SK-N-SH (cell line): ENCODE results near the gene SNIP1. TPM values are rescaled to one million over a fixed set of nuclear protein-coding genes. Genes with fewer than 3 reads are reported as not detected.

Experiments
- CTCF ChIA-PET: fragments of 300-600, 350-600 bp; formaldehyde crosslinking; extraction: SDS; loops from one replicate; lab custom pipeline; 2021; lab: Yijun Ruan, JAX
- POLR2A ChIA-PET: fragments of 350-600 bp; sonication (Branson Sonifier 250); formaldehyde crosslinking; extraction: SDS; loops from one replicate; lab custom pipeline; 2020; ENCODE audit warnings: antibody characterized with exemption, inconsistent platforms; lab: Yijun Ruan, JAX
- DNase-seq: peaks from one replicate; pipeline ENCODE4 v3.0.0; 2012
- H2AFZ ChIP-seq: fragments of 200-600 bp; sonication (generic); 2 replicates; pipeline ENCODE4 v1.8.1; 2016; ENCODE audit warnings: antibody characterized with exemption, mild to moderate bottlenecking, low read depth
- H3F3A ChIP-seq: fragments of 200-600 bp; sonication (generic); replicated peaks from 2 replicates; pipeline ENCODE3; 2016; ENCODE audit warnings: antibody characterized with exemption, mild to moderate bottlenecking; ENCODE audit not compliant: insufficient read depth
- H3K27ac ChIP-seq, 2 experiments: fragments of 200-500 bp in 1 of 2; fragments of 200-600 bp in 1 of 2; sonication (Bioruptor generic) in 1 of 2; sonication (generic), shearing (Covaris generic) in 1 of 2; 2 replicates each; pipeline versions ENCODE4 v1.5.1 to v1.6.1; 2014 to 2016; ENCODE audit warnings: low read depth in 2 of 2, inconsistent platforms in 1 of 2, low read length in 1 of 2, mild to moderate bottlenecking in 1 of 2, mixed read lengths in 1 of 2
- H3K27me3 ChIP-seq: fragments of 200-600 bp; sonication (generic), shearing (Covaris generic); 2 replicates; pipeline ENCODE4 v1.6.1; 2016; ENCODE audit warnings: mixed run types; ENCODE audit not compliant: insufficient read depth
- H3K36me3 ChIP-seq, 2 experiments: fragments of 200-500 bp in 1 of 2; fragments of 200-600 bp in 1 of 2; sonication (Bioruptor generic) in 1 of 2; sonication (generic) in 1 of 2; replicated peaks in 1 of 2; 2 replicates each; pipeline versions ENCODE3 to v1.5.1; 2014 to 2016; ENCODE audit warnings: low read length in 1 of 2, mild to moderate bottlenecking in 1 of 2; ENCODE audit not compliant: insufficient read depth in 2 of 2, control insufficient read depth in 1 of 2
- H3K4me1 ChIP-seq, 2 experiments: fragments of 200-500 bp in 1 of 2; fragments of 200-600 bp in 1 of 2; sonication (Bioruptor generic) in 1 of 2; sonication (generic), shearing (Covaris generic) in 1 of 2; 2 replicates each; pipeline versions ENCODE4 v1.5.1 to v1.6.1; 2014 to 2016; ENCODE audit warnings: low read depth in 1 of 2, low read length in 1 of 2, mixed run types in 1 of 2; ENCODE audit not compliant: insufficient read depth in 2 of 2, control insufficient read depth in 1 of 2
- H3K4me2 ChIP-seq: fragments of 200-600 bp; sonication (generic), shearing (Covaris generic); 2 replicates; pipeline ENCODE4 v1.6.1; 2017; ENCODE audit warnings: mixed run types
- H3K4me3 ChIP-seq, 2 experiments: fragments of 200-500 bp in 1 of 2; fragments of 200-600 bp in 1 of 2; sonication (Bioruptor generic) in 1 of 2; sonication (generic), shearing (Covaris generic) in 1 of 2; 2 replicates each; pipeline versions ENCODE4 v1.5.1 to v1.8.1; 2014 to 2016; ENCODE audit warnings: low read depth in 2 of 2, inconsistent platforms in 1 of 2, low read length in 1 of 2, mild to moderate bottlenecking in 1 of 2, mixed read lengths in 1 of 2, moderate library complexity in 1 of 2
- H3K79me2 ChIP-seq: fragments of 200-600 bp; sonication (generic); 2 replicates; pipeline ENCODE4 v1.8.1; 2017; ENCODE audit warnings: mild to moderate bottlenecking; ENCODE audit not compliant: insufficient read depth
- H3K9ac ChIP-seq: fragments of 200-600 bp; sonication (generic); 2 replicates; pipeline ENCODE4 v1.6.1; 2017; ENCODE audit warnings: mixed run types
- H3K9me2 ChIP-seq: fragments of 200-600 bp; sonication (generic); 2 replicates; pipeline ENCODE4 v1.6.1; 2017; ENCODE audit warnings: mixed run types
- H3K9me3 ChIP-seq: fragments of 200-600 bp; sonication (generic); 2 replicates; pipeline ENCODE4 v1.6.1; 2017; ENCODE audit warnings: mixed run types, mild to moderate bottlenecking, moderate library complexity
- H4K20me1 ChIP-seq: fragments of 200-600 bp; sonication (generic); 2 replicates; pipeline ENCODE4 v1.6.1; 2017; ENCODE audit warnings: mild to moderate bottlenecking, mixed run types; ENCODE audit not compliant: insufficient read depth
- ELF1 ChIP-seq: IDR thresholded peaks from 2 replicates; pipeline ENCODE4 v1.4.0; 2012
- JUND ChIP-seq: IDR thresholded peaks from 2 replicates; pipeline ENCODE4 v1.4.0; 2012
- MXI1 ChIP-seq: IDR thresholded peaks from 2 replicates; pipeline ENCODE4 v1.6.1; 2012; ENCODE audit warnings: mild to moderate bottlenecking, low read depth, low read length, improper control_type of control experiment
- NFIC ChIP-seq: IDR thresholded peaks from 2 replicates; pipeline ENCODE4 v1.4.0; 2012; ENCODE audit warnings: borderline replicate concordance
- NRF1 ChIP-seq: IDR thresholded peaks from 2 replicates; pipeline ENCODE4 v1.6.1; 2012; ENCODE audit warnings: low read depth, mild to moderate bottlenecking, low read length
- POLR2AphosphoS5 ChIP-seq: IDR thresholded peaks from 2 replicates; pipeline ENCODE4 v1.6.1; 2012; ENCODE audit warnings: low read depth, low read length
- RFX5 ChIP-seq: IDR thresholded peaks from 2 replicates; pipeline ENCODE4 v1.6.1; 2012; ENCODE audit warnings: mild to moderate bottlenecking, improper control_type of control experiment, low read length
- SIN3A ChIP-seq: IDR thresholded peaks from 2 replicates; pipeline ENCODE4 v1.6.1; 2012; ENCODE audit warnings: low read depth, mild to moderate bottlenecking, low read length, moderate library complexity, borderline replicate concordance
- SMC3 ChIP-seq: IDR thresholded peaks from 2 replicates; pipeline ENCODE4 v1.6.1; 2012; ENCODE audit warnings: low read depth, low read length, improper control_type of control experiment
- TAF1 ChIP-seq: IDR thresholded peaks from 2 replicates; pipeline ENCODE4 v1.6.1; 2012; ENCODE audit warnings: low read depth, mild to moderate bottlenecking, low read length, moderate library complexity, borderline replicate concordance
- YY1 ChIP-seq: IDR thresholded peaks from 2 replicates; pipeline ENCODE4 v1.4.0; 2012; ENCODE audit warnings: low read depth, mild to moderate bottlenecking
- WGBS: methylation state at CpG from one replicate; pipeline ENCODE4 v1.1.6; 2017; ENCODE audit warnings: low lambda C conversion rate; 5-methylcytosine and 5-hydroxymethylcytosine counted together
- polyA plus RNA-seq, 3 experiments: library from polyadenylated mRNA; depleted of rRNA; stranded (reverse); fragments of >200 nt; gene quantifications; 2 replicates each; pipeline ENCODE4 v1.2.3, GENCODE V29; 2012
- TF ChIP-seq, protein P1 (sequence below): IDR thresholded peaks from 2 replicates; pipeline ENCODE4 v1.4.0; 2012; ENCODE audit warnings: low read depth
- TF ChIP-seq, protein P2 (sequence below): fragments of 200-600 bp; sonication (generic); IDR thresholded peaks from 2 replicates; pipeline ENCODE4 v1.6.1; 2017; ENCODE audit warnings: antibody characterized with exemption, mild to moderate bottlenecking, moderate library complexity

SNIP1 gene
- polyA plus RNA-seq, 1 of the 3 experiments (the other 2 are of a cell fraction): 10.2 TPM

DNA sequence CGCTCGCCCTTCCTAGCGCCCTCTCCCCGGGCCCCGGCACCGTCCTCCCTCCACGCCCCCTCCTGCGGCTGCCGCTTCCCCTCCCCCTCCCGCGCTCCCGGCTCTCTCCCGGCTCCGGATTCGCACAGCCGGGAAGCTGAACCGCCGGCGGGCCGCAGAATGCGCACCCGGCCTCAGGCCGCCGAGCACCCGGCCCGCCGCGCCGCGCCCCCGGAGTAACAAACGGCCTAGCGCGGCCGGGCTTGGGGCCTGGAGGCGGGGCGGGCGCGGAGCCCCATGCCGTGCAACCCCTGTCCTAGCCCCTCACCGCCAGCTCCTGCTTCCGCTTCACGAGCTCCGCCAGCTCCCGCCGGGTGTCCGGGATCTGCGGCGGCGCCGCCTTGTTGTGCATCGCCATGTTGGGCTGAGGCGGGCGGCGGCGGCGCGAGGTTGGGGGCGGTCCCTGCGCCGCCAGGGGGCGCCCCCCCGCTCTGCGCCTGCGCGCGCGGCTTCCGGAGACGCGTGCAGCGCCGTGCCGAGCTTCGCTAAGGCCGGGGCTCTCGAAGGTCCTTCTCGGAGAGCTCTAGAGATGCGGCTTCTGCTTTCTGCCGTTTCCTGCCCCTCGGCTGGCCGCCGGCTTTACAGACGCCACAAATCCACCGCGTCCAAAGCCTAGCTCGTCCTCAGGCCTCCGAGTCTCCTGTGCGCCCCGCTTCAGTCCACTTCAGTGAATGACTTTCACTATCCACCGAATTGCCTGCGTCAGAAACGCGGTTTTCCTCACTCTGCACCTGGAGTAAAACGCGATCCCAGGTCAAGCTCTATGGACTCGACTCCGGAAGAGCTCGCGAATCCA lies 39.5 kb downstream of the SNIP1 start, which contains the start of gene MEAF6:
Gene MEAF6 (minus strand): TSS at position 417 of the 835 bp plus-strand sequence. CDS start 20 bp downstream, at position 397.
- H3K9me3 ChIP-seq: no peaks in the 10 kb centered on the region
- POLR2A ChIA-PET: interaction anchor here (0.6 to 1.4 kb wide), 8 partner anchors 10 to 42 kb away, joined by 3 to 5 read pairs (median 4); no protein-coding TSS in a partner anchor
- TF ChIP-seq TAF1: peak; percentile 74; the same call in 1 of the 2 replicates
- TF ChIP-seq ELF1: peak; percentile 38; the same call in 1 of the 2 replicates
- peak; percentile 91 for TF ChIP-seq NRF1
- TF ChIP-seq RFX5: no peak
- peak; percentile 87 for TF ChIP-seq YY1
- TF ChIP-seq, protein P1, sequence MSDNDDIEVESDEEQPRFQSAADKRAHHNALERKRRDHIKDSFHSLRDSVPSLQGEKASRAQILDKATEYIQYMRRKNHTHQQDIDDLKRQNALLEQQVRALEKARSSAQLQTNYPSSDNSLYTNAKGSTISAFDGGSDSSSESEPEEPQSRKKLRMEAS: peak; percentile 92; the same call in 1 of the 2 replicates
- TF ChIP-seq MXI1: peak; percentile 77; the same call in 1 of the 2 replicates
- peak; percentile 4; the same call in 1 of the 2 replicates for TF ChIP-seq SMC3
- peak; percentile 64; the same call in 1 of the 2 replicates for TF ChIP-seq SIN3A
- TF ChIP-seq POLR2AphosphoS5: peak; percentile 90
- TF ChIP-seq, protein P2, sequence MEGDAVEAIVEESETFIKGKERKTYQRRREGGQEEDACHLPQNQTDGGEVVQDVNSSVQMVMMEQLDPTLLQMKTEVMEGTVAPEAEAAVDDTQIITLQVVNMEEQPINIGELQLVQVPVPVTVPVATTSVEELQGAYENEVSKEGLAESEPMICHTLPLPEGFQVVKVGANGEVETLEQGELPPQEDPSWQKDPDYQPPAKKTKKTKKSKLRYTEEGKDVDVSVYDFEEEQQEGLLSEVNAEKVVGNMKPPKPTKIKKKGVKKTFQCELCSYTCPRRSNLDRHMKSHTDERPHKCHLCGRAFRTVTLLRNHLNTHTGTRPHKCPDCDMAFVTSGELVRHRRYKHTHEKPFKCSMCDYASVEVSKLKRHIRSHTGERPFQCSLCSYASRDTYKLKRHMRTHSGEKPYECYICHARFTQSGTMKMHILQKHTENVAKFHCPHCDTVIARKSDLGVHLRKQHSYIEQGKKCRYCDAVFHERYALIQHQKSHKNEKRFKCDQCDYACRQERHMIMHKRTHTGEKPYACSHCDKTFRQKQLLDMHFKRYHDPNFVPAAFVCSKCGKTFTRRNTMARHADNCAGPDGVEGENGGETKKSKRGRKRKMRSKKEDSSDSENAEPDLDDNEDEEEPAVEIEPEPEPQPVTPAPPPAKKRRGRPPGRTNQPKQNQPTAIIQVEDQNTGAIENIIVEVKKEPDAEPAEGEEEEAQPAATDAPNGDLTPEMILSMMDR: peak; percentile 70
- no peak for TF ChIP-seq JUND
- no peak for TF ChIP-seq NFIC
- H2AFZ ChIP-seq: peak within 1 kb of the TSS; percentile 93
- peaks cover 47% of the 10 kb centered on the region for H3K79me2 ChIP-seq
- H3F3A ChIP-seq: no peaks in the 10 kb centered on the region
- peaks cover 7% of the 10 kb centered on the region; the same call in 1 of the 2 replicates for H4K20me1 ChIP-seq
- H3K9ac ChIP-seq: peak within 1 kb of the TSS; percentile 95
- H3K4me3 ChIP-seq: peak within 1 kb of the TSS; percentile 83 to 96
- H3K9me2 ChIP-seq: no peaks in the 10 kb centered on the region
- under 1% methylated on average over 56 of the region's 100 CpGs for WGBS
- peak; percentile 98 for DNase-seq
- peak within 1 kb of the TSS; percentile 90 for H3K4me2 ChIP-seq
- CTCF ChIA-PET: interaction anchor here (0.5 to 4.8 kb wide), 34 partner anchors 9 to 1204 kb away, joined by 3 to 38 read pairs (median 4); partner anchors contain the start of genes MTF1, RSPO1, SNIP1 and ZC3H12A
- H3K27me3 ChIP-seq: no peaks in the 10 kb centered on the region
- H3K4me1 ChIP-seq: peaks cover 0 to 15% of the 10 kb centered on the region in 2 experiments; a peak in 1 of 4 replicates
- peaks cover 16 to 19% of the 10 kb centered on the region in 2 experiments for H3K36me3 ChIP-seq
- H3K27ac ChIP-seq: peak within 1 kb of the TSS; percentile 94 to 97
